Tibial nerve (tissue), 4 donors: ENCODE measurements around the gene UPB1. TPM values are rescaled to one million over a fixed set of nuclear protein-coding genes. Genes with fewer than 3 reads are reported as not detected.

Experiments used
- DNase-seq, 2 donors: peaks; one replicate each; pipeline ENCODE4 v3.0.0-alpha.2; 2019; ENCODE audit warnings: low spot score in 2 of 2
- H3K27ac ChIP-seq, 4 donors: fragments of 200-600 bp; sonication (generic) in 3 of 4; one replicate each; pipeline ENCODE4 v1.5.1; 2017 to 2019; ENCODE audit warnings: mild to moderate bottlenecking in 1 of 4
- H3K27me3 ChIP-seq, 2 donors: fragments of 200-600 bp; sonication (generic) in 1 of 2; one replicate each; pipeline versions ENCODE4 v1.5.1 to v1.6.0; 2017 to 2019
- H3K36me3 ChIP-seq, 3 donors: fragments of 200-600 bp; sonication (generic); one replicate each; pipeline ENCODE4 v1.5.1; 2018 to 2019
- H3K4me1 ChIP-seq, 4 donors: fragments of 200-600 bp; sonication (generic) in 3 of 4; one replicate each; pipeline ENCODE4 v1.5.1; 2017 to 2019
- H3K4me3 ChIP-seq, 4 donors: fragments of 200-600 bp; sonication (generic) in 3 of 4; one replicate each; pipeline ENCODE4 v1.5.1; 2017 to 2019; ENCODE audit warnings: mild to moderate bottlenecking in 1 of 4, moderate library complexity in 1 of 4
- H3K9me3 ChIP-seq, 4 donors: fragments of 200-600 bp; sonication (generic) in 3 of 4; one replicate each; pipeline ENCODE4 v1.5.1; 2017 to 2019
- CTCF ChIP-seq, 5 experiments: fragments of 200-600 bp in 3 of 5; fragments of 450-650 bp in 2 of 5; sonication (generic) in 3 of 5; IDR thresholded peaks; one replicate each; pipeline ENCODE4 v1.5.1; 2016 to 2019; ENCODE audit warnings: antibody characterized with exemption in 5 of 5, mild to moderate bottlenecking in 3 of 5, moderate library complexity in 2 of 5
- EP300 ChIP-seq, 2 donors: sonication (generic); formaldehyde crosslinking; IDR thresholded peaks; one replicate each; pipeline ENCODE4 v1.6.1; 2017; ENCODE audit warnings: antibody characterized with exemption in 2 of 2, mild to moderate bottlenecking in 1 of 2
- POLR2A ChIP-seq, 2 donors: fragments of 450-650 bp; IDR thresholded peaks; one replicate each; pipeline ENCODE4 v1.6.1; 2017; ENCODE audit warnings: antibody characterized with exemption in 2 of 2, mild to moderate bottlenecking in 2 of 2, moderate library complexity in 2 of 2
- WGBS, 2 donors: methylation state at CpG; one replicate each; pipeline ENCODE4 v1.1.5; 2018; 5-methylcytosine and 5-hydroxymethylcytosine counted together
- total RNA-seq, 4 donors: library from RNA; depleted of rRNA; stranded (reverse); fragments of >200 nt; gene quantifications; one replicate each; pipeline ENCODE4 v1.1.0, GENCODE V29; 2016

UPB1 gene
- total RNA-seq, 4 donors from 2014 or later = 0.44 to 0.98 (median 0.63) TPM; not detected in 1

DNA sequence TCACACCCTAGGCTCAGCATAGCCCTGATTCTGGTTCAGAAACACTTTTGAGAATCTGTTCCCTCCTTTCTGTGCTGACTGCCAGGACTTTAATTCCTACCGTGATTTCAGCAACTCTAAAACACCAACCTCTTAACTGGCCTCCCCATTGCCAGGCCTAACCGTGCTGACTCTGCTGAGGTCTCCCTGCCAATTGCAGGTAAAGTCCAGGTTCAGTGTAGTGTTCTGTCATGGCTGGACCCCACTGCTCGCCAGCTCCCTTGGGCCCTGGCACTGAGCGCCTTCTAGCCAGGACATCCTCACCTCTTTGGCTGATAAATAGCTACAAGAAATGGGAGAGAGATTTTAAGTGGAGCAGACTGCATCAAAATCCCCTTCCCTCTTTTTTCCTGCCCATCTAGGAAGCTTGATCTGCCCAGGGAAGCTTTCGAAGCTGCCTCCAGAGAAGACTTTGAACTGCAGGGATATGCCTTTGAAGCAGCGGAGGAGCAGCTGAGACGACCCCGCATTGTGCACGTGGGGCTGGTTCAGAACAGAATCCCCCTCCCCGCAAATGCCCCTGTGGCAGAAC lies 4.7 kb downstream of the UPB1 start:
- no peaks in the 10 kb centered on the region for H3K9me3 ChIP-seq
- no peaks in the 10 kb centered on the region for H3K36me3 ChIP-seq
- no peak overlapping the region for H3K27ac ChIP-seq
- TF ChIP-seq EP300 (IDR thresholded peaks at IDR 0.05) (no peak), CTCF (IDR thresholded peaks at IDR 0.05) (no peak), POLR2A (IDR thresholded peaks at IDR 0.05) (no peak)
- 80 to 87% methylated on average over 10 of the region's 10 CpGs for WGBS, 2 donors
- peaks cover 0 to 4% (median 0%) of the 10 kb centered on the region in 4 donors for H3K4me1 ChIP-seq
- H3K27me3 ChIP-seq = peaks cover 0 to 9% of the 10 kb centered on the region in 2 donors
- no peak for DNase-seq
- H3K4me3 ChIP-seq = no peak overlapping the region

DNA sequence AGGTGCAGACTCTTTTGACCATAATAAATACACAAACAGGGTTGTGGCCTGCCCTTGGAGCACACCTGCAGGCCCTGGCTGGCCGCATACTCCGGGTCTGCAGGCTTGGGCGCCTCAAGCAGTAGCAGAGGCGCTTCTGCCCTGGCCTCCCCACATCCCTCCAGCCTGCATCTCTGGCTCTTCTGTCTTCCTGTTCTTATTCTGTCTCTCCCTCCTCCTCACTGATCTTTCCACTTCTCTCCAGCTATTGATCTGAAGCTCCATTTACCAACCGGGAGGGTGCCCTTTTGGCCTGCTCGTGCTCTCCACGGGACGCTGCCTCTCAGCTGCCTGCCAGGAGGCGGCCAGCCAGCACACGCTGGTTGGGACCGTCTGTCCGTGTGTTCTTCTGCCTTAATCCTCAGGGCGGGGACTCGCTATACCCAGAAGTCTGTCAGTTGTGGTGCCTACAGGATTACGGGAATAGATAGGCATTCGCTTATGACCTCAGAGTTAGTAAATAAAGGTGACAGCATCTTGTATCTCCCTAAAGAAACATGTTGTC lies 5.2 kb downstream of the UPB1 start:
- WGBS, 2 donors = 60 to 72% methylated on average over 16 of the region's 16 CpGs
- H3K4me3 ChIP-seq = no peak overlapping the region
- no peak overlapping the region for H3K27ac ChIP-seq
- DNase-seq = no peak
- TF ChIP-seq POLR2A (IDR thresholded peaks at IDR 0.05) (no peak), EP300 (IDR thresholded peaks at IDR 0.05) (no peak), CTCF (IDR thresholded peaks at IDR 0.05) (no peak)
- H3K36me3 ChIP-seq = no peaks in the 10 kb centered on the region
- H3K4me1 ChIP-seq = peaks cover 0 to 3% (median 0%) of the 10 kb centered on the region in 4 donors
- H3K27me3 ChIP-seq = peaks cover 0 to 4% of the 10 kb centered on the region in 2 donors
- H3K9me3 ChIP-seq = no peaks in the 10 kb centered on the region

DNA sequence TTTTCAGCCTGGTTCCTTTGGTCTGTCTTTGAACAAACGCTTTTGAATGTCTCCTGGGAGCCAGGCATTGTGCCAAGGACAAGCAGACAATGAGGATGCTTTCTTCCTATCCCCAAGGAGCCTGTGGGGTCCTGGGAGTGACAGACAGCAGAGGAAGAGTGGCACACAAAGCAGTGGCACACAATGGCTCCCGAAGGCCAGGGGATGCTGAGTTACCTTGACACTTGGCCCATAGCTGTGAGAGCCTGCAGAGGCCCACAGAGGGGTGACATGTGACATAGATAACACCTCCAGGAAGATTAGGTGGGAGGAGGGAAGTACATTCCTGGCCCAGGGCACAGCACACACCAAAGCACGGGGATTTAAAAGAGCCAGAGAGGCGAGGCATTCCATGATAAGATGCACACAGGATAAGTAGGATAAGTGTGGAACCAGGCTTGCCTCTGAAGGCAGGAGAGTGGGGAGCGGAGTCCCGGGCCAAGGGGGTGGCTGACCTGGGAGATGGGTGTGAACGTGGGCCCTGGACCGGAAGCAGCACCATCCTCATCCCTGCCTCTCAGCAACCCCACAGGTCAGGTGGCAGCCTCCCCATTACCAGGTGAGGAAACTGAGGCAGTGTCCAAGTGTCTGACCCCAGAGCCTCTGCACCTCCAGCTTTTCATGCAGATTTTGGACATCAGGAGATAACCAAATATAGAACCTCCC lies 6.3 kb downstream of the UPB1 start:
- no peak overlapping the region for H3K4me3 ChIP-seq
- no peaks in the 10 kb centered on the region for H3K36me3 ChIP-seq
- no peaks in the 10 kb centered on the region for H3K9me3 ChIP-seq
- no peak for TF ChIP-seq POLR2A (IDR thresholded peaks at IDR 0.05)
- no peak for TF ChIP-seq EP300 (IDR thresholded peaks at IDR 0.05)
- TF ChIP-seq CTCF (IDR thresholded peaks at IDR 0.05) = no peak
- H3K27me3 ChIP-seq = no peaks in the 10 kb centered on the region
- H3K4me1 ChIP-seq = peaks cover 0 to 11% (median 0%) of the 10 kb centered on the region in 4 donors
- WGBS, 2 donors = 75 to 77% methylated on average over 8 of the region's 8 CpGs
- DNase-seq = no peak
- no peak overlapping the region for H3K27ac ChIP-seq

- TF ChIP-seq CTCF (IDR thresholded peaks at IDR 0.05) (no peak), EP300 (IDR thresholded peaks at IDR 0.05) (no peak), POLR2A (IDR thresholded peaks at IDR 0.05) (no peak)
- Histone ChIP-seq H3K27ac (no peak overlapping the region), H3K36me3 (no peaks in the 10 kb centered on the region), H3K4me1 (peaks cover 0 to 17% (median 2%) of the 10 kb centered on the region in 4 donors), H3K9me3 (no peaks in the 10 kb centered on the region), H3K4me3 (no peak overlapping the region), H3K27me3 (no peaks in the 10 kb centered on the region)
- no peak for DNase-seq
- 66 to 69% methylated on average over 7 of the region's 7 CpGs for WGBS, 2 donors
Observed at GRCh38 chr22:24502034-24502433, 6.9 kb downstream of the UPB1 start.

- no peak for DNase-seq
- TF ChIP-seq EP300 (IDR thresholded peaks at IDR 0.05) = no peak
- no peak for TF ChIP-seq POLR2A (IDR thresholded peaks at IDR 0.05)
- no peak for TF ChIP-seq CTCF (IDR thresholded peaks at IDR 0.05)
- no peaks in the 10 kb centered on the region for H3K27me3 ChIP-seq
- no peak overlapping the region for H3K27ac ChIP-seq
- WGBS, 2 donors = 82 to 90% methylated on average over 1 of the region's 1 CpG
- H3K4me1 ChIP-seq = peaks cover 0 to 19% (median 5%) of the 10 kb centered on the region in 4 donors
- no peaks in the 10 kb centered on the region for H3K9me3 ChIP-seq
- no peaks in the 10 kb centered on the region for H3K36me3 ChIP-seq
- H3K4me3 ChIP-seq = no peak overlapping the region
Observed at GRCh38 chr22:24502541-24502940, 7.4 kb downstream of the UPB1 start.
